Muscle layer of duodenum (tissue), 2 donors: Measurements from ENCODE around the gene PIEZO2.
"Not testable (repeated sequence)": the region's sequence is repeated elsewhere in the genome, so short reads cannot be mapped to it uniquely, and the experiment has no call there.

Experiments used
- H3K27ac ChIP-seq: one replicate; pipeline ENCODE4 v1.7.0; 2013; ENCODE audit warnings: mild to moderate bottlenecking, low read length
- H3K27me3 ChIP-seq: one replicate; pipeline ENCODE4 v1.7.0; 2013; ENCODE audit warnings: low read depth, mild to moderate bottlenecking, control low read depth, low read length
- H3K36me3 ChIP-seq, 2 donors: one replicate each; pipeline ENCODE4 v1.7.0; 2013; ENCODE audit warnings: low read length in 2 of 2, control low read depth in 1 of 2, mild to moderate bottlenecking in 1 of 2; ENCODE audit not compliant: insufficient read depth in 2 of 2, control insufficient read depth in 1 of 2
- H3K4me1 ChIP-seq, 2 donors: one replicate each; pipeline ENCODE4 v1.7.0; 2013; ENCODE audit warnings: low read length in 2 of 2, mild to moderate bottlenecking in 2 of 2, control low read depth in 1 of 2, moderate library complexity in 1 of 2; ENCODE audit not compliant: insufficient read depth in 2 of 2, control insufficient read depth in 1 of 2
- H3K4me3 ChIP-seq, 2 donors: one replicate each; pipeline ENCODE4 v1.7.0; 2013; ENCODE audit warnings: low read length in 2 of 2, low read depth in 1 of 2, mild to moderate bottlenecking in 1 of 2
- H3K9me3 ChIP-seq, 2 donors: one replicate each; pipeline ENCODE4 v1.7.0; 2013; ENCODE audit warnings: low read length in 2 of 2, control low read depth in 1 of 2, mild to moderate bottlenecking in 1 of 2; ENCODE audit not compliant: control insufficient read depth in 1 of 2
- donor health status: healthy.

Gene PIEZO2

DNA sequence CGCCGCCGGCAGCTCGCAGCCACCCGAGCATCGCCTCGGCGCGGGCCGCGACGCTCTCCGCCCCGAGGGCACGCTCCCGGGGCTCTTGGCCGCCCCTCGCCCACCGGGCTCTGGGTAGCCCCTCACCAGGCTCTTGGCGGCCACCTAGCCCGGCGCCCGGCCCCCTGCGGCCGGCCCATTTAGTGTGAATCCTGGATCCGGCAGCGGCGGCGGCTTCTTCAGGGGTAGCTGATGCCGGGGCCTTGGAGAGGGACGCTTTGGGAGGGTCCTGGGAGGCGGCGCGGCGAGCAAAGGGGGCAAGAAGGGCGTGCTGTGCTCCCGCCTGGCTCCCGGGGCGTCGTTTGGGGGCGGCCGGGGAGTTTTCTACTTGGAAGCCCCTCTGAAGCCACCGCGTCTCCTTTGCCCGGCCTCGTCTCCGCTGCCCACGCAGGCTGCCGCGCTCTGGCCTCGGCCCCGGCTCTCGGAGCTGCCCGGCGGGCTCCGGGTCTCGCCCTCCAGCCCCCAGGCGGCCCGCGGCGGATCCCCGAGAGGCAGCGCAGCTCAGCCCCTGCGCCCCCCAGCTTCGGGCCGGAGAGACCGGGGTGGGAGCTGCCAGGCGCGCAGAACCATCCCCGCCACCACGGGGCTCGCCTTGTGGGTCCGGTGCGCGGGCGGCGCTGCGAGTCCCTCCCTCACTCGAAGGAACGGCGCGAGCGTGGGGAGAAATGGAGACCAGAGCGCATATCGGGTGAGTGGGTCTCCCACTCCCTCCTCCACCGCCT is 509 bp downstream of the PIEZO2 start:
- H3K27ac ChIP-seq, result no peak overlapping the region
- H3K27me3 ChIP-seq, result peaks cover 11% of the 10 kb centered on the region

GRCh38 chr18:11147962-11148679 is 1.2 kb downstream of the PIEZO2 start:
- peaks cover 11% of the 10 kb centered on the region for H3K27me3 ChIP-seq
- H3K4me3 ChIP-seq, result peak overlapping the region; percentile 31 to 71

More for the DNA sequence above, 509 bp downstream of the PIEZO2 start:
- peaks cover 0 to 15% of the 10 kb centered on the region in 2 donors for H3K4me1 ChIP-seq
- H3K4me3 ChIP-seq, result peak overlapping the region in 1 of 2 donors; percentile 71
- H3K9me3 ChIP-seq, result no peaks in the 10 kb centered on the region
- no peaks in the 10 kb centered on the region for H3K36me3 ChIP-seq

GRCh38 chr18:11147371-11147951 is 1.9 kb downstream of the PIEZO2 start:
- peaks cover 11% of the 10 kb centered on the region for H3K27me3 ChIP-seq
- peak overlapping the region in 1 of 2 donors; percentile 71 for H3K4me3 ChIP-seq
- H3K36me3 ChIP-seq, result no peaks in the 10 kb centered on the region
- no peak overlapping the region for H3K27ac ChIP-seq
- H3K4me1 ChIP-seq, result peaks cover 0 to 15% of the 10 kb centered on the region in 2 donors
- H3K9me3 ChIP-seq, result no peaks in the 10 kb centered on the region

More at GRCh38 chr18:11147962-11148679, 1.2 kb downstream of the PIEZO2 start:
- H3K36me3 ChIP-seq, result no peaks in the 10 kb centered on the region
- H3K4me1 ChIP-seq, result peaks cover 0 to 15% of the 10 kb centered on the region in 2 donors
- H3K27ac ChIP-seq, result no peak overlapping the region
- no peaks in the 10 kb centered on the region for H3K9me3 ChIP-seq

GRCh38 chr18:11146947-11147345 is 2.4 kb downstream of the PIEZO2 start:
- Histone ChIP-seq H3K36me3 (no peaks in the 10 kb centered on the region), H3K27ac (no peak overlapping the region), H3K27me3 (peaks cover 11% of the 10 kb centered on the region), H3K4me3 (peak overlapping the region in 1 of 2 donors; percentile 71), H3K4me1 (peaks cover 0 to 15% of the 10 kb centered on the region in 2 donors), H3K9me3 (no peaks in the 10 kb centered on the region)

DNA sequence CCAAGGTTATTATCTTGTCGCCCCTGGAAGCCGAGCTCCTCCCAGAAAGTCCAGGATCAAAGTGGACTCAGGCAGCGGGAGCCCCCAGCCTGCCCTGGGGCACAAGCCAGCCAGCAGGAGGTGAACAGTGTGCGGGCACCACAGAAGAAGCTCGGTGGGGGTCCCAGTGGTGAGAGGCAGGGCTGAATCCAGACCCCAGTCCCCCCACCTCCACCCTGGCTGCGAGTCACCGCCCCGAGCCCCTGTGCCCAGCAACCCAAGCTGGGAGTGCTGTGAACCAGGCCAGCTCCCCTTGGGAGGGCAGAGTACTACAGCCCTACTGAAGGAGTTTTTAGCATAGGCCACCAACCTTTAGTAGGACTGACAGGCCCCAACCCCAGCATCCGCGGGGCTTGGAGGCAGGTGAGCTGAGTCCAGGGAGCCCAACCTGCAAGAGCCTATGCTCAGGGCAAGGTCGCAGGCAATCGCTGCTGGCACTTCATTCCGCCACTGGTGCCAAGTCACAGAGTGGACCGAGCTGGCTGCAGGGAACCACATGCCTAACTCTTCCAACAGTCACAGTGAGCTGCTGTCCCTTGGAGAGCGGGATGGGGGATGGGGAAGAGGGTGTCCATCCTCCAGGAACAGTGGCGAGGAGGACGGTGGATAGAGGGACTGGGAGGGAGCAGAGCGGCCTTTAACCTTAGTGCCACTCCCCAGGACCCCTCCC is 3.0 kb downstream of the PIEZO2 start:
- H3K27me3 ChIP-seq, result peaks cover 11% of the 10 kb centered on the region
- peak overlapping the region in 1 of 2 donors; percentile 71 for H3K4me3 ChIP-seq
- no peaks in the 10 kb centered on the region for H3K36me3 ChIP-seq
- H3K27ac ChIP-seq, result no peak overlapping the region
- H3K9me3 ChIP-seq, result no peaks in the 10 kb centered on the region
- peaks cover 0 to 15% of the 10 kb centered on the region in 2 donors for H3K4me1 ChIP-seq

- no peaks in the 10 kb centered on the region for H3K9me3 ChIP-seq
- peaks cover 0 to 15% of the 10 kb centered on the region in 2 donors for H3K4me1 ChIP-seq
- no peak overlapping the region for H3K27ac ChIP-seq
- peaks cover 11% of the 10 kb centered on the region for H3K27me3 ChIP-seq
- H3K4me3 ChIP-seq, result no peak overlapping the region
- H3K36me3 ChIP-seq, result no peaks in the 10 kb centered on the region
Measured at GRCh38 chr18:11145413-11146191, 3.8 kb downstream of the PIEZO2 start.

- H3K27me3 ChIP-seq, result no peaks in the 10 kb centered on the region
- H3K27ac ChIP-seq, result no peak overlapping the region
- peaks cover 0 to 4% of the 10 kb centered on the region in 2 donors for H3K4me1 ChIP-seq
- H3K9me3 ChIP-seq, result no peaks in the 10 kb centered on the region
- H3K4me3 ChIP-seq, result no peak overlapping the region
- no peaks in the 10 kb centered on the region for H3K36me3 ChIP-seq
Measured at GRCh38 chr18:11137400-11137799, 12.0 kb downstream of the PIEZO2 start.

- Histone ChIP-seq H3K27ac (no peak overlapping the region), H3K36me3 (no peaks in the 10 kb centered on the region), H3K4me3 (no peak overlapping the region), H3K4me1 (peaks cover 0 to 4% of the 10 kb centered on the region in 2 donors), H3K27me3 (no peaks in the 10 kb centered on the region), H3K9me3 (no peaks in the 10 kb centered on the region)
Measured at GRCh38 chr18:11136241-11136640, 13.1 kb downstream of the PIEZO2 start.

DNA sequence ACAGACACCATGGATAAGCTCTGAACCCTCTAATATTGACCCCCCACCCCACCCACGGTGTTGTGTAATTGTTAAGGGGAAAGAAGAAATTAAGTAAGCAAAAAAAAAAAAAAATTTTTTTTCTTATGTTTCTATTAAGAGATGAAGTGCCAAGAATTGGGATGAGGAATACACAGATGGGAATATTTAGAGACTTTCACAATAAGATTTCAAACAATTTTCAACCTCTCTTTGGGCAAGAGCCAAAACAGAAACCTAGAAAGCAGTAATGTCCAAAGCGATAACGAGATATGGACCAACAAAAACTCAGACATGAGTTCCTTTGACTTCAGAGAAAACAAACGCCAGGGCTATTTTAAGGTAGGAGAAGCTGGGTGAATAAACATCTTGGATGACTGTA is 14.4 kb downstream of the PIEZO2 start:
- Histone ChIP-seq H3K4me3 (no peak overlapping the region), H3K27me3 (no peaks in the 10 kb centered on the region), H3K36me3 (no peaks in the 10 kb centered on the region), H3K27ac (no peak overlapping the region), H3K9me3 (peaks cover 0 to 2% of the 10 kb centered on the region in 2 donors), H3K4me1 (peaks cover 0 to 4% of the 10 kb centered on the region in 2 donors)

DNA sequence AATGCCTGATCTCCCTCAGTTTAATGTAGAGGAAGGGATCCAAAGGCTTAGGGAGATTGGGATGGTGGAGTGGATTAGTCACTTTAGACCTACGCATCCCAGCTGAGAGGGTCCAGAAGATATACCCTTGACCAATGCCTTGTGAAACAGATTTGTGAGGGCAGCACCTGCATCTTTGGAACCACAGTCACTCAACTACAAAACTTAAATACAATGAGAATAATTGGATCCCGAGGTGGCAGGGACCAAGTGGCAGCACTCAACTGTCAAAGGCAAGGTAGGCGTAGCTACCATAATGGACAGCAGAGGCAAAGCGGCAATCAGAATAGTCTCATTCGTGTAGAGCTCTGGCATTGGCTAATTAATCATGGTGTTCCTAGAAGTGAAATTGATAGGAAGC is 20.3 kb downstream of the PIEZO2 start:
- H3K27ac ChIP-seq, H3K4me3 ChIP-seq, H3K27me3 ChIP-seq, H3K9me3 ChIP-seq, H3K4me1 ChIP-seq, H3K36me3 ChIP-seq: not testable (repeated sequence)
